Activated CD8-positive, alpha-beta memory T cell treated with anti-CD3 and anti-CD28 coated beads for 36 hours (primary cell): Measurements from ENCODE around the gene ZFYVE27. TPM values are rescaled to one million over a fixed set of nuclear protein-coding genes. Genes with fewer than 3 reads are reported as not detected.

Source experiments
- CTCF ChIA-PET: fragments of 350-600 bp; sonication (Branson Sonifier 250); formaldehyde crosslinking; loops from one replicate; lab custom pipeline; 2021; ENCODE audit warnings: antibody characterized with exemption; lab: Charles Lee
- POLR2A ChIA-PET: fragments of 350-600 bp; sonication (Branson Sonifier 250); formaldehyde crosslinking; loops from one replicate; lab custom pipeline; 2021; ENCODE audit warnings: antibody characterized with exemption; lab: Charles Lee
- total RNA-seq, 2 experiments: library from RNA; stranded (reverse); gene quantifications; one replicate each; pipeline ENCODE4 v1.2.3, GENCODE V29; 2021

The ZFYVE27 gene
- total RNA-seq, 2 experiments from 2014 or later: 28.3 to 30.4 TPM

- ChIA-PET CTCF (no interaction called here), POLR2A (no interaction called here)
Measured at GRCh38 chr10:97773096-97773495, 36.2 kb downstream of the ZFYVE27 start.

- ChIA-PET CTCF (no interaction called here), POLR2A (no interaction called here)
Measured at GRCh38 chr10:97774811-97775294, 37.9 kb downstream of the ZFYVE27 start.

GRCh38 chr10:97777143-97777542 lies 40.2 kb downstream of the ZFYVE27 start:
- CTCF ChIA-PET: no interaction called here
- POLR2A ChIA-PET: no interaction called here

GRCh38 chr10:97778452-97779302 lies 41.7 kb downstream of the ZFYVE27 start:
- CTCF ChIA-PET: interaction anchor here (1.3 to 1.7 kb wide), 2 partner anchors 13 to 90 kb away, joined by 3 to 5 read pairs; no protein-coding TSS in a partner anchor
- POLR2A ChIA-PET: no interaction called here

- CTCF ChIA-PET: interaction anchor here (1.7 kb wide), 1 partner anchor 89 kb away, joined by 5 read pairs; no protein-coding TSS in a partner anchor
- POLR2A ChIA-PET: no interaction called here
Measured at GRCh38 chr10:97779492-97779891, 42.6 kb downstream of the ZFYVE27 start.

- POLR2A ChIA-PET: no interaction called here
- CTCF ChIA-PET: interaction anchor here (1.7 to 2.3 kb wide), 2 partner anchors 12 to 89 kb away, joined by 5 to 10 read pairs; no protein-coding TSS in a partner anchor
Measured at GRCh38 chr10:97779975-97780374, 43.0 kb downstream of the ZFYVE27 start.

- POLR2A ChIA-PET: no interaction called here
- CTCF ChIA-PET: interaction anchor here (1.2 to 2.3 kb wide), 4 partner anchors 9 to 89 kb away, joined by 3 to 10 read pairs (median 6); no protein-coding TSS in a partner anchor
Measured at GRCh38 chr10:97780841-97781617, 44.1 kb downstream of the ZFYVE27 start.

- ChIA-PET POLR2A (no interaction called here), CTCF (interaction anchor here (1.2 to 2.3 kb wide), 4 partner anchors 9 to 88 kb away, joined by 3 to 10 read pairs (median 6); no protein-coding TSS in a partner anchor)
Measured at GRCh38 chr10:97781618-97782331, 44.8 kb downstream of the ZFYVE27 start.

- POLR2A ChIA-PET: no interaction called here
Measured at GRCh38 chr10:97782455-97783228, 45.7 kb downstream of the ZFYVE27 start.

GRCh38 chr10:97784200-97784810 lies 47.4 kb downstream of the ZFYVE27 start:
- ChIA-PET CTCF (no interaction called here), POLR2A (no interaction called here)

More at GRCh38 chr10:97782455-97783228, 45.7 kb downstream of the ZFYVE27 start:
- CTCF ChIA-PET: interaction anchor here (1.7 to 2.3 kb wide), 2 partner anchors 10 to 87 kb away, joined by 7 to 10 read pairs; no protein-coding TSS in a partner anchor

GRCh38 chr10:97785231-97785630 lies 48.3 kb downstream of the ZFYVE27 start:
- ChIA-PET POLR2A (no interaction called here), CTCF (interaction anchor here (1.0 kb wide), 1 partner anchor 84 kb away, joined by 4 read pairs; no protein-coding TSS in a partner anchor)

- POLR2A ChIA-PET: no interaction called here
- CTCF ChIA-PET: interaction anchor here (1.0 to 1.2 kb wide), 2 partner anchors 11 to 84 kb away, joined by 4 read pairs; no protein-coding TSS in a partner anchor
Measured at GRCh38 chr10:97785731-97786130, 48.8 kb downstream of the ZFYVE27 start.

- POLR2A ChIA-PET: no interaction called here
- CTCF ChIA-PET: no interaction called here
Measured at GRCh38 chr10:97788552-97789442, 51.9 kb downstream of the ZFYVE27 start.

- CTCF ChIA-PET: interaction anchor here (1.1 to 7.5 kb wide), 3 partner anchors 8 to 79 kb away, joined by 3 to 83 read pairs (median 4); no protein-coding TSS in a partner anchor
- POLR2A ChIA-PET: no interaction called here
Measured at GRCh38 chr10:97789770-97790397, 53.0 kb downstream of the ZFYVE27 start.

- ChIA-PET POLR2A (interaction anchor here (0.5 to 0.6 kb wide), 2 partner anchors 105 to 521 kb away, joined by 3 to 4 read pairs; partner anchors contain the start of gene AVPI1), CTCF (interaction anchor here (0.6 to 7.5 kb wide), 21 partner anchors 11 to 249 kb away, joined by 3 to 83 read pairs (median 3); no protein-coding TSS in a partner anchor)
Measured at GRCh38 chr10:97791824-97792721, 55.1 kb downstream of the ZFYVE27 start.
